IMR-90 (cell line): ENCODE data around the gene SEC22A. TPM values are rescaled to one million over a fixed set of nuclear protein-coding genes. Genes with fewer than 3 reads are reported as not detected.

ENCODE experiments used
- ATAC-seq: fragments of 200-7000 bp; cut with Tn5 transposase; 2 replicates; pipeline ENCODE4 v1.9.1; 2020; ENCODE audit warnings: low read depth, mild to moderate bottlenecking, moderate library complexity
- BruUV-seq: library from RNA; stranded (reverse); fragments of 400-500 nt; replicated peaks from 2 replicates; lab custom pipeline; 2021; lab: Mats Ljungman, UMichigan
- CTCF ChIA-PET: fragments of 300-600 bp; formaldehyde crosslinking; extraction: SDS; loops from one replicate; lab custom pipeline; 2021; ENCODE audit warnings: antibody characterized with exemption; lab: Yijun Ruan, JAX
- POLR2A ChIA-PET: fragments of 300-600 bp; sonication (Branson Sonifier 250); formaldehyde crosslinking; loops from one replicate; lab custom pipeline; 2022; ENCODE audit warnings: antibody characterized with exemption; ENCODE audit not compliant: unreplicated experiment; lab: Charles Lee
- DNase-seq: peaks from one replicate; pipeline ENCODE4 v3.0.0; 2013
- H2AFZ ChIP-seq: replicated peaks from 2 replicates; pipeline ENCODE3; 2013; ENCODE audit warnings: low read length, mild to moderate bottlenecking; ENCODE audit not compliant: poor library complexity
- H2AK5ac ChIP-seq: 2 replicates; pipeline ENCODE4 v1.6.1; 2013; ENCODE audit warnings: low read depth, low read length, inconsistent platforms
- H2AK9ac ChIP-seq: replicated peaks from 2 replicates; pipeline ENCODE3; 2013; ENCODE audit warnings: mild to moderate bottlenecking, low read depth, low read length, moderate library complexity; ENCODE audit not compliant: poor library complexity
- H2BK120ac ChIP-seq: 2 replicates; pipeline ENCODE4 v1.6.1; 2013; ENCODE audit warnings: low read depth, low read length, inconsistent platforms
- H2BK15ac ChIP-seq: 3 replicates; pipeline ENCODE4 v1.6.1; 2013; ENCODE audit warnings: low read depth, low read length, inconsistent platforms
- H2BK20ac ChIP-seq: 2 replicates; pipeline ENCODE4 v1.6.1; 2013; ENCODE audit warnings: low read depth, mild to moderate bottlenecking, inconsistent platforms, low read length, moderate library complexity
- H2BK5ac ChIP-seq: 2 replicates; pipeline ENCODE4 v1.6.1; 2013; ENCODE audit warnings: mild to moderate bottlenecking, low read depth, low read length, inconsistent platforms; ENCODE audit not compliant: poor library complexity, severe bottlenecking
- H3K14ac ChIP-seq: replicated peaks from 2 replicates; pipeline ENCODE4 v1.6.1; 2013; ENCODE audit warnings: low read depth, low read length, inconsistent platforms
- H3K18ac ChIP-seq: 2 replicates; pipeline ENCODE4 v1.6.1; 2013; ENCODE audit warnings: low read depth, low read length, control low read depth
- H3K23ac ChIP-seq: 2 replicates; pipeline ENCODE4 v1.6.1; 2013; ENCODE audit warnings: low read depth, low read length, inconsistent platforms
- H3K27ac ChIP-seq: 2 replicates; pipeline ENCODE4 v1.5.1; 2013; ENCODE audit warnings: mild to moderate bottlenecking, control low read depth, low read length; ENCODE audit not compliant: insufficient read depth
- H3K27me3 ChIP-seq: 2 replicates; pipeline ENCODE4 v1.6.1; 2013; ENCODE audit warnings: low read length; ENCODE audit not compliant: control insufficient read depth, insufficient read depth
- H3K36me3 ChIP-seq: 2 replicates; pipeline ENCODE4 v1.6.1; 2013; ENCODE audit warnings: low read length, mixed read lengths; ENCODE audit not compliant: control insufficient read depth, insufficient read depth
- H3K4ac ChIP-seq: 2 replicates; pipeline ENCODE4 v1.6.1; 2013; ENCODE audit warnings: low read depth, low read length, inconsistent platforms
- H3K4me1 ChIP-seq: 2 replicates; pipeline ENCODE4 v1.6.1; 2013; ENCODE audit warnings: low read length, mixed read lengths; ENCODE audit not compliant: control insufficient read depth, insufficient read depth
- H3K4me2 ChIP-seq: 2 replicates; pipeline ENCODE4 v1.6.1; 2013; ENCODE audit warnings: low read depth, mild to moderate bottlenecking, control low read depth, low read length, moderate library complexity
- H3K4me3 ChIP-seq: 2 replicates; pipeline ENCODE4 v1.5.1; 2013; ENCODE audit warnings: low read depth, mild to moderate bottlenecking, control low read depth, low read length, moderate library complexity; ENCODE audit not compliant: insufficient read depth
- H3K56ac ChIP-seq: 2 replicates; pipeline ENCODE4 v1.6.1; 2013; ENCODE audit warnings: low read length, inconsistent platforms; ENCODE audit not compliant: insufficient read depth; ENCODE audit errors: extremely low read depth
- H3K79me1 ChIP-seq, 2 experiments: 2 replicates each; pipeline ENCODE4 v1.6.1; 2013; ENCODE audit warnings: low read length in 2 of 2, inconsistent platforms in 1 of 2, low read depth in 1 of 2
- H3K9ac ChIP-seq: 2 replicates; pipeline ENCODE4 v1.6.1; 2013; ENCODE audit warnings: low read depth, low read length, control low read depth
- H3K9me1 ChIP-seq: 2 replicates; pipeline ENCODE4 v1.6.1; 2013; ENCODE audit warnings: low read length, inconsistent platforms; ENCODE audit not compliant: insufficient read depth
- H3K9me3 ChIP-seq: 2 replicates; pipeline ENCODE4 v1.6.1; 2013; ENCODE audit warnings: low read length; ENCODE audit not compliant: control insufficient read depth, insufficient read depth
- H4K20me1 ChIP-seq: 2 replicates; pipeline ENCODE4 v1.6.1; 2013; ENCODE audit warnings: low read length, inconsistent platforms; ENCODE audit not compliant: insufficient read depth
- H4K5ac ChIP-seq: 2 replicates; pipeline ENCODE4 v1.6.1; 2013; ENCODE audit warnings: mild to moderate bottlenecking, low read depth, low read length, control low read depth
- H4K8ac ChIP-seq, 2 experiments: 2 replicates each; pipeline ENCODE4 v1.6.1; 2013; ENCODE audit warnings: low read depth in 2 of 2, low read length in 2 of 2, control low read depth in 1 of 2, inconsistent platforms in 1 of 2
- H4K91ac ChIP-seq: 2 replicates; pipeline ENCODE4 v1.6.1; 2013; ENCODE audit warnings: low read depth, low read length, inconsistent platforms; ENCODE audit not compliant: insufficient read depth
- MAFK ChIP-seq: IDR thresholded peaks from 2 replicates; pipeline ENCODE4 v1.6.1; 2012; ENCODE audit warnings: low read depth, low read length, improper control_type of control experiment
- MXI1 ChIP-seq: IDR thresholded peaks from 2 replicates; pipeline ENCODE4 v1.6.1; 2012; ENCODE audit warnings: low read depth, mild to moderate bottlenecking, low read length, moderate library complexity, borderline replicate concordance
- SMC3 ChIP-seq: fragments of 150-350 bp; IDR thresholded peaks from 2 replicates; pipeline ENCODE4 v1.6.1; 2016; ENCODE audit warnings: low read depth, mild to moderate bottlenecking, antibody characterized with exemption, low read length, moderate library complexity
- WGBS, 2 experiments: methylation state at CpG; one replicate each; pipeline versions ENCODE4 v1.1.5 to v1.1.7; 2013; ENCODE audit warnings: missing lambda C conversion rate in 2 of 2; ENCODE audit not compliant: insufficient read length in 1 of 2; ENCODE audit errors: extremely low coverage in 2 of 2; 5-methylcytosine and 5-hydroxymethylcytosine counted together
- dilution Hi-C: fragments of 300-500 bp; cut with HindIII; formaldehyde crosslinking; loops from one replicate; pipeline ENCODE4 v1.14.3; 2018; ENCODE audit warnings: low sequenced_read_pairs; ENCODE audit not compliant: unreplicated experiment
- in situ Hi-C: fragments of 300-500 bp; cut with MboI; formaldehyde crosslinking; loops from 3 replicates; pipeline ENCODE4 v1.14.3; 2019; ENCODE audit warnings: low sequenced_read_pairs, inconsistent platforms, mixed read lengths
- intact Hi-C: fragments of 100-400 bp; cut with micrococcal nuclease; formaldehyde crosslinking; loops from 2 replicates; pipeline ENCODE4 v1.10.0; 2022
- polyA plus RNA-seq, 3 experiments: library from polyadenylated mRNA; depleted of rRNA; stranded (reverse); fragments of >200 nt; gene quantifications; 2 replicates each; pipeline ENCODE4 v1.2.3, GENCODE V29; 2012; ENCODE audit warnings: low replicate concordance in 1 of 3
- total RNA-seq: library from RNA; depleted of rRNA; stranded (reverse); fragments of >200 nt; gene quantifications from 2 replicates; pipeline ENCODE4 v1.2.3, GENCODE V29; 2012
- TF ChIP-seq, protein P1 (sequence below): fragments of 150-350 bp; IDR thresholded peaks from 2 replicates; pipeline ENCODE4 v1.6.1; 2016; ENCODE audit warnings: low read depth, mild to moderate bottlenecking, low read length, moderate library complexity, borderline replicate concordance

SEC22A gene
- total and polyA plus RNA-seq, 2 of the 4 experiments (the other 2 are of a cell fraction) = 17.5 to 36.0 TPM

- H3K4ac ChIP-seq = no peak overlapping the region
- no peaks in the 10 kb centered on the region for H3K27me3 ChIP-seq
- TF ChIP-seq MAFK (no peak), MXI1 (no peak), SMC3 (no peak)
- TF ChIP-seq, protein P1, sequence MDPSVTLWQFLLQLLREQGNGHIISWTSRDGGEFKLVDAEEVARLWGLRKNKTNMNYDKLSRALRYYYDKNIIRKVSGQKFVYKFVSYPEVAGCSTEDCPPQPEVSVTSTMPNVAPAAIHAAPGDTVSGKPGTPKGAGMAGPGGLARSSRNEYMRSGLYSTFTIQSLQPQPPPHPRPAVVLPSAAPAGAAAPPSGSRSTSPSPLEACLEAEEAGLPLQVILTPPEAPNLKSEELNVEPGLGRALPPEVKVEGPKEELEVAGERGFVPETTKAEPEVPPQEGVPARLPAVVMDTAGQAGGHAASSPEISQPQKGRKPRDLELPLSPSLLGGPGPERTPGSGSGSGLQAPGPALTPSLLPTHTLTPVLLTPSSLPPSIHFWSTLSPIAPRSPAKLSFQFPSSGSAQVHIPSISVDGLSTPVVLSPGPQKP = no peak
- ATAC-seq (no peak), DNase-seq (no peak)
- H3K27ac ChIP-seq = no peak overlapping the region
- no peak overlapping the region for H3K14ac ChIP-seq
- no peak overlapping the region for H2BK5ac ChIP-seq
- ChIA-PET POLR2A (no interaction called here), CTCF (no interaction called here)
- no peak overlapping the region for H4K5ac ChIP-seq
- no peak overlapping the region for H2BK15ac ChIP-seq
- intact Hi-C loops = no loop called here
- no peak overlapping the region for H3K18ac ChIP-seq
- H3K79me1 ChIP-seq = no peaks in the 10 kb centered on the region; a peak in 1 of 4 replicates
- no peak overlapping the region for H2BK120ac ChIP-seq
- H3K36me3 ChIP-seq = peaks cover 54% of the 10 kb centered on the region
- no peak overlapping the region for H3K56ac ChIP-seq
- H2AK9ac ChIP-seq = no peak overlapping the region
- H3K4me2 ChIP-seq = no peak overlapping the region
- H2AK5ac ChIP-seq = no peak overlapping the region
- H3K9me3 ChIP-seq = no peaks in the 10 kb centered on the region
- H3K4me3 ChIP-seq = no peak overlapping the region
- no peak overlapping the region for H4K8ac ChIP-seq
- H3K9me1 ChIP-seq = peaks cover under 1% of the 10 kb centered on the region
- no peak overlapping the region for H2AFZ ChIP-seq
- no peak overlapping the region for H3K23ac ChIP-seq
- dilution Hi-C loops = no loop called here
- H2BK20ac ChIP-seq = no peak overlapping the region
- H4K20me1 ChIP-seq = no peaks in the 10 kb centered on the region
- H3K4me1 ChIP-seq = no peaks in the 10 kb centered on the region
- no peak overlapping the region for H4K91ac ChIP-seq
- in situ Hi-C loops = no loop called here
- H3K9ac ChIP-seq = no peak overlapping the region
- no CpG with 5 or more reads among the region's 6 CpGs for WGBS, 2 experiments
- BruUV-seq = no TSS peak
These were observed 48.4 kb upstream of the SEC22A start for GRCh38 chr3:123153125-123154019.
